ENCODE data around the gene PLEKHM3.

PLEKHM3 gene

DNA sequence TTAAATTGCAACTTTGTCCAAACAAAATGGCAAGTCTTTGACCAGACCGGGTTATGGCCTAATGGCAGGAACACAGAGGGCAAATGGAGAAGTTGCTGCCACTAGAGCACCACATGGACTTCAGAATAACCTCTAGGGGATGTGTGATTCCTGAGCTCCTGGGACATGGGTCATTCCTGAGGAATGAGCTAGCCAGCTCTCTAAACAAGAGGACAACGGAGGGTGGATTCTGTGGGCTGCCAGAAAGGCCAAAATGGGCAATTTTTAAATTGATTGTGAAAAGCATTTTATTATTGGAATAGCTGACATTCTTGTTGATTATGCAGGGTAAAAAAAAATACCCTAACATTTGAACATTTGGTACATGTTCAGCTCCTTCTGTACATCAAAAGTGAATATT, 145.8 kb downstream of the PLEKHM3 start:
- DNase-seq: no peak

DNA sequence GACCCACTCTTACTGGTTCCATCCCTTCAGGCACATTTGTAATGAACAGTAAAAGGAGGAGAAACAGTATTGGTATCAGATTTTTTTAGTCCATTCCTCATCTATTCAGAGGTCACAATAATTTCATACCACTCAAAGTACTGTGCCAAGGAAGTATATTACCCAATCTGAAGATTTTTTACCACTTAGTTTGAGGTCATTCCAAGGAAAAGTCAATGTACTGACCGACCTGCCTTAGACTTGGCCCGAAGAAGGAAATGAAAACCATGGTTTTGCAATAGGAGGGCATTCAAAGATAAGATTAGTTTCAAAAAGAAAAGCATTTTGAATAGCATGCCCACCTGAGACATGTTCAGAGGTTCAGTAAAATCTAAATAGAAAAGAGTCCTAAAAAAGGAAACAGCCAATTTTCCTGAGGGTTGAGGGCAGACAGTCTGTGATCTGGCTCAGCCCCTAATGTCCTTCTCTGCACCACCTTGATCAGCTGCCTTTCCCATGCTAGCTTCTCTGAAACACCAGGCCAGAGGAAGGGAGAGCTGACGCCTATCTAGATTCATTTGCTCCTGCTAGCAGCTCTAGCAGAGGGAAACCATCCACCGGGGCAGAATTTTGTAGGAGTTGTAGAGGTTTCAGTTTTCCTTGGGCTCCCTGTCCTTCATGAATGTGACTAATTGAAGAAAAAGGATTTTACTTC, 148.3 kb downstream of the PLEKHM3 start:
- DNase-seq: no peak

GRCh38 chr2:207875473-207876212, 149.7 kb downstream of the PLEKHM3 start:
- DNase-seq: no peak

DNA sequence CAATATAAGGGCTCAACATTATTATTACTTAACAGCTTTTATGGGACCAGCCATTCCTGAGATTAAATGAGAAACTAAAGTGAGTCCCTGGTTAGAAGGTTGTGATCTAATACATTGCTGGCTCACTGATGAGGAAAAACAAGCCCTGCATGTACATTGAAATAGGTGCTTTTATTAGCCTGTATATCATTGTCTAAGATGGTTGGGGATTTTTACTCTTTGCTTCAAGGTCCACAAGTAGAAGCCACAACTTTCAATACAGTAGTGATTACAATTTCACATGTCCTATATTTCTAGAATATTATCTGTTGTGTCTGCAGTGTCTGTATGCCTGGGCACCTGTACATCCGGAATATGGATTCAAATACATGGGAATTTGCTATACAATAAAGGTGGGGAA, 151.5 kb downstream of the PLEKHM3 start:
- no peak for DNase-seq

GRCh38 chr2:207871911-207872310, 153.4 kb downstream of the PLEKHM3 start:
- no peak for DNase-seq

- DNase-seq: no peak
These were observed 153.8 kb downstream of the PLEKHM3 start for GRCh38 chr2:207871506-207871905.

DNA sequence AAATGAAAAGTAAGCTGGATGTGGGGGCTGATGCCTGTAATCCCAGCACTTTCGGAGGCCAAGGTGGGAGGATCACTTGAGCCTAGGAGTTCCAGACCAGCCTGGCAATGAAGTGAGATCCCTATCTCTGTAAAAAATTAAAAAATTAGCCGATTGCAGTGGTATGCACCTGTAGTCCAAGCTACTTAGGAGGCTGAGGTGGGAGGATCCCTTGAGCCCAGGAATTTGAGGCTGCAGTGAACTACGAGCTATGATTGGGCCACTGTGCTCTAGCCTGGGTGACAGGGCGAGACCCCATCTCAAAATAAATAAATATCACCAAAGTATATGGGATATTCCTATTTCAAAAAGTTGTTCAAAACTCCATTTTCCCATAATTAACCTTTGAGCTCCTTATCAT, 154.5 kb downstream of the PLEKHM3 start:
- no peak for DNase-seq

GRCh38 chr2:207869784-207870778, 155.2 kb downstream of the PLEKHM3 start:
- DNase-seq: no peak

GRCh38 chr2:207868855-207869596, 156.3 kb downstream of the PLEKHM3 start:
- DNase-seq: no peak

- DNase-seq: no peak
These were observed 157.4 kb downstream of the PLEKHM3 start for GRCh38 chr2:207867905-207868304.

DNA sequence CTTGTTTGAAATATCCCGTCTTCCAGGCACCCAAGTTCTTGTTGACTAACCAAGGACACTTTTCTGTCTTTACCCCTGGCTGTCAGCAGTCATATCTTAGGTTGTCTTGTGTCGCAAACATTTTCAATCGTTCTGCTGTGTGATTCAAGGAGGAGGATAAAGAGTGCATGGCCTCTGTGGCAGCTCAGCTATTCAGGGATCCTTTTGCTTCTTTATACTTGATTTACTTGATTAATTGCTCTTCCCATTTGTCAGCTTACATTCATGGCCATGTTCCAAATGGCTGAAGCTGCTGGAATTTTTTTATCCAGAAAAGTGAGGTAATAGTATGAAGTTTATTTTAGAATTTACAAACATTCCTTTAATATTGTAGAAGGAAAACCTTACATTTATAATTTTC, 158.3 kb downstream of the PLEKHM3 start:
- DNase-seq: no peak

- DNase-seq: no peak
These were observed 160.1 kb downstream of the PLEKHM3 start for GRCh38 chr2:207865210-207865609.

- no peak for DNase-seq
These were observed 162.0 kb downstream of the PLEKHM3 start for GRCh38 chr2:207863345-207863744.

GRCh38 chr2:207861789-207862188, 163.5 kb downstream of the PLEKHM3 start:
- DNase-seq: no peak

DNA sequence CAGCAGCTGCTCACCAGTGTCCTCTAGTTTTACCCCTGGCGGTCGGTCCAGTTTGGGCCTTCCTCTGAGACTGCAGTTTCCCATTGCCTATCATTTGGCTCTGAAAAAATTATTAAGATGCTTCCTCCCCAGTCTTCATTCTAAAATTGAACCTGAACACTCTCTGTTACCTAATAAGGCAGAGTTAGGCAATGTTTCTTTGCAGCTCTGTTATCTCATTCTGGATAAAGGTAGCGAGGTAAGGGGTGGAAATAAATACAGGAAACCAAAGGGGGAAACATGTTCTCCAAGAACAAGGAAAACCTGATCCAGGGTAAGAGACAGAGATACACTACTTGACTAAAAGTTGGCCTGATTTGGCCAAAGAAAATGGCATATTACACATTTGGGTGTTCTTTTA, 164.6 kb downstream of the PLEKHM3 start:
- no peak for DNase-seq

DNA sequence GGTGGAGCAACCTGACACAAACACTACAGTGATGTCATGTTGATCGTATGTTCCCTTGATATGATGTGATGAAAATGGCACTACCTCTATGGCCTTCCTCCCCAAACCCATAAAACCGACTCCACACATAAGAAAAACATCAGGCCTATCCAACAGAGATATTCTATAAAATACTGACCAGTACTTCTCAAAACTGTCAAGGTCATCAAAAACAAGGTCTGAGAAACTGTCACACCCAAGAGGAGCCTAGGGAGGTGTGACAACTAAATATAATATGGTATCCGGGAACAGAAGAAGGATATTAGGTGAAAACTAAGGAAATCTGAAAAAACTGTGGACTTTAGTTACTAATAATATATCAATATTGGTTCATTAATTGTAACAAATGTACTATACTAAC, 169.7 kb downstream of the PLEKHM3 start:
- no peak for DNase-seq

- no peak for DNase-seq
These were observed 170.6 kb downstream of the PLEKHM3 start for GRCh38 chr2:207854484-207855440.

DNA sequence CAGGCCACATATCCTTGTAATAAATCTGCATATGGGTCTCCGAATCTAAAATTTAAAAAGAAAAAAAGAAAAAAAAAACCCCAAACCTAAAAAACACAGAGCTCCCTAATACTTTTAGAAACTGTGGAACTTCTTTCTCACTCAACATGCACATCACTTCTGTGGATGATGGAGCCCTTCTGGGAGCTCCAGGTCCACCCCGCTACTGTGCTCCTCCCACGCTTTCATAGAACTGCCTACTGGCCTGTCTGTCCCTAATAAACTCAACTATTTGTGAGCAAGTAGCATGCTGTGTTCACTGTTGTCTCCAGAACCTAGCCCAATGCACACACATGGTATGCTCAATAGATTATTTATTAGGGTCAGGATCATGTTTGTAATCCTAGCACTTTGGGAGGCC, 172.5 kb downstream of the PLEKHM3 start:
- DNase-seq: no peak

- DNase-seq: no peak
These were observed 175.9 kb downstream of the PLEKHM3 start for GRCh38 chr2:207849443-207849842.

DNA sequence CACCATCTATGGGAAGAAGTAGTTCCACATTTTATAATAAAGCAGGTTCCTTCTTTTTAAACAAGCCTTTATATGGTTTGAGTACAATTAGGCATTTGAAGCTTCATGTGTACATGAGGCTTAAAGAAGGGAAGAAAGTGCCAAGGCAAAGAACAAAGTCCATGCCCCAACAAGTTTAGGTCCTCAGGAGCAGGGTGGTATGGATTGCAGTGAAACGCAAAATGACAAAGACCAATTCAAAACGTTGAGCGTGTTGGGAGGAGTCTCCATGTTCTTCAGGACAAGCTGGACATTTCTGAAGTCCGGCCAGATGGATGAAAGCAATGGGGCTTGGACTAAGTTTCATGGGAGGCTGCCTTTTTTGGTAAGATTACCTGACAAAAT, 176.8 kb downstream of the PLEKHM3 start:
- no peak for DNase-seq

DNA sequence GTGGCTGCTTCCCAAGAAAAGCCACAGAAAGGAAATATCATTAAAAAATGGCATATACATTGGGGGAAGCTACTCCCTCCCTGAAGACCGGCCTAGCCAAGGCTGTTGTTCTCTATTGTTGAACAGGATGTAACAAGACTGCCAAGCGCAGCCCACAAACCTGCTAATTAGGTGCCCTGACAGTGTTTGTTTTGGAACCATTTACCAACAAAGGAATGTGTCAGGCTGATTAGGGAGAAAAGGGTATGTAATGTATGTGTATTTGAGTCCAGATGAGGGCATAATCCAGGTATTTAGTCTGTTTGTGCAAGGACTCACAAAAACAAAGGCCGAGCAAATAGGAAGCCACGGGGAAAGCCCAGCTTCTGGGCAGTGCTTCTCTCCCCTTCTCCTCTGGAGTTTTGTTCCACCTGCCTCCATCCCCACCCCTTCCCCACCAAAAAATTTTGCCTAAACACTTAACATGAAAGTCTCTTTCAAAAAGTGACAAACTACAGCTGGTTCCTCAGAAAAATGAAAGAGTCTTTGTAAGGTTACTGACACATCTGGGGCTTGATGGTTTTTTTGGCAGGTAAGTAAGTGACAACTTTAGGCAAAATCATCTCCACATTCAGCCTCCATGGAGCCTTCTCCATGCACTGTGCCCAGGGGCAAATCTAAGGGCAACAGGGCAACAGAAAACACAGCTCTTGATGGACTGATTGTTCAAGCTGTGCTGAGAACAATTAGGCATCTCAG, 177.4 kb downstream of the PLEKHM3 start:
- DNase-seq: peak; percentile 4
